ENCODE results near the gene MAFF.

DNA sequence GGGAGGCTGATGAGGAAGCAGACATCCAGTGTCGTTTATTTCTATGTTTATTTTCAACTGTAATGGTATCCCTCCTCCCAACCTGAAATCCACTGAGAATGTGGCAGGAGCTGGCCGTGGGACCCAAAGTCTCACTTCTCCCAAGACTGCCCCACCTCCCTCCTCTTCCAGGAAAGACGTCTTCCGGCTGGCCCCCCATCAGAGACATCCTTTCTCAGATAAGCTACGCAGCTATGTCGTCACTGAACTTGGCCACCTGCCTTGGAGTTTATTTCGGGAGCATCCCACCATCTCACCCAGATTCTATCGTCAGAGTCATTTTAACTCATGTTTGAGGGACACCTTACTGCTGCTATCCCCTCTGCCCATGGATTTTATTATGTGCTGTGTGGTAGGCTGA, 57.1 kb downstream of the MAFF start:
- TF ChIP-seq, protein P1, sequence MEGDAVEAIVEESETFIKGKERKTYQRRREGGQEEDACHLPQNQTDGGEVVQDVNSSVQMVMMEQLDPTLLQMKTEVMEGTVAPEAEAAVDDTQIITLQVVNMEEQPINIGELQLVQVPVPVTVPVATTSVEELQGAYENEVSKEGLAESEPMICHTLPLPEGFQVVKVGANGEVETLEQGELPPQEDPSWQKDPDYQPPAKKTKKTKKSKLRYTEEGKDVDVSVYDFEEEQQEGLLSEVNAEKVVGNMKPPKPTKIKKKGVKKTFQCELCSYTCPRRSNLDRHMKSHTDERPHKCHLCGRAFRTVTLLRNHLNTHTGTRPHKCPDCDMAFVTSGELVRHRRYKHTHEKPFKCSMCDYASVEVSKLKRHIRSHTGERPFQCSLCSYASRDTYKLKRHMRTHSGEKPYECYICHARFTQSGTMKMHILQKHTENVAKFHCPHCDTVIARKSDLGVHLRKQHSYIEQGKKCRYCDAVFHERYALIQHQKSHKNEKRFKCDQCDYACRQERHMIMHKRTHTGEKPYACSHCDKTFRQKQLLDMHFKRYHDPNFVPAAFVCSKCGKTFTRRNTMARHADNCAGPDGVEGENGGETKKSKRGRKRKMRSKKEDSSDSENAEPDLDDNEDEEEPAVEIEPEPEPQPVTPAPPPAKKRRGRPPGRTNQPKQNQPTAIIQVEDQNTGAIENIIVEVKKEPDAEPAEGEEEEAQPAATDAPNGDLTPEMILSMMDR (IDR thresholded peaks at IDR 0.05): no peak
- TF ChIP-seq POLR2A (IDR thresholded peaks at IDR 0.05; ENCODE audit: low read depth) (no peak), EP300 (IDR thresholded peaks at IDR 0.05) (no peak)

Data from esophagus muscularis mucosa (tissue), 4 donors.